ENCODE measurements around the gene ASB6. TPM values are rescaled to one million over a fixed set of nuclear protein-coding genes. Genes with fewer than 3 reads are reported as not detected.

ASB6 gene
- total RNA-seq, 1 experiment from 2014 or later: 19.1 TPM

DNA sequence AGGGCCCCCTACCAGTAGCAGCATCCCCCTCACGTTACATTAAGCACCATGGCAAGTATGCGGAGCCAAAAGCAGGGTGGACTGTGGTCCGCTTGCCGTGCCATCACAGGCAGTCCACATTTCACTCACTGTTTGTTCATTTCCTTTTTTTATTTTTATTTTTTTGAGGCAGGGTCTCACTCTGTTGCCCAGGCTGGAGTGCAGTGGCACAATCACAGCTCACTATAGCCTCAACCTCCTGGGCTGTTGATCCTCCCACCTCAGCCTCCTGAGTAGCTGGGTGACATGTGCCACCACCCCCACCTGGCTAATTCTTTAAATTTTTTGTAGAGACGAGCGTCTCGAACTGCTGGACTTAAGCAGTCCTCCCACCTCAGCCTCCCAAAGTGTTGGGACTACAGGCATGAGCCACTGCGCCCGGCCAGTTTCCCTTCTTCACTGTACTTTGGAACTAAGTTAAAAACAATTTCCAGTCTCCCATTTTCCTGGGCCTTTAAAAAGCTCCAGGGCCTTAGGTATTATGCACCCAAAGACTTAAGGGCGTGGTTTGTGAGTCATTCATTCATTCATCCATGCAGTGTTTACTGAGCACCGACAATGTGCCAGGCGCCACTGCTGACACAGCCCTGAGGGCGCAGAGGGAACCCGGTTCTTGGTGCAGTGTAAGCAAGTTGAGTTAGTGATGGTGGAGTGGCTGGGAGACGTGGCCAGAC, 43.4 kb upstream of the ASB6 start:
- Histone ChIP-seq H3K9me2 (replicated peaks; ENCODE audit: low read length) (no peaks in the 10 kb centered on the region), H3K4me1 (ENCODE audit: insufficient read depth, low read length) (peaks cover 27% of the 10 kb centered on the region), H3K9me3 (ENCODE audit: low read length) (no peaks in the 10 kb centered on the region), H2AFZ (ENCODE audit: low read length) (0 out of 2 replicates have a peak overlapping the region, but pooled peaks have one; percentile 50), H3F3A (ENCODE audit: low read length, unreplicated experiment) (no peaks in the 10 kb centered on the region), H3K36me3 (ENCODE audit: low read depth, low read length) (no peaks in the 10 kb centered on the region), H3K4me2 (ENCODE audit: low read length) (peak overlapping the region; percentile 32), H3K79me2 (ENCODE audit: low read length) (no peaks in the 10 kb centered on the region), H3K4me3 (ENCODE audit: low read length) (no peak overlapping the region), H3K27me3 (ENCODE audit: low read length) (no peaks in the 10 kb centered on the region), H3K27ac (ENCODE audit: low read length) (peak overlapping the region; percentile 73), H4K20me1 (ENCODE audit: low read length) (no peaks in the 10 kb centered on the region), H3K9ac (ENCODE audit: low read length) (peak overlapping the region; percentile 33; the same call in 1 of the 2 replicates)
- intact Hi-C loops (cut with micrococcal nuclease): no loop called here
- ChIA-PET CTCF (no interaction called here), POLR2A (ENCODE audit: unreplicated experiment) (interaction anchor here (0.6 kb wide), 1 partner anchor 88 kb away, joined by 4 read pairs; no protein-coding TSS in a partner anchor)
- TF ChIP-seq EZH2phosphoT487 (IDR thresholded peaks at IDR 0.05; ENCODE audit: borderline replicate concordance, low read length) (0 out of 2 replicates have a peak, but pooled peaks have one; percentile 27), EZH2 (IDR thresholded peaks at IDR 0.05; ENCODE audit: low read length, unreplicated experiment) (no peak)
- ATAC-seq: peak; percentile 91
- peak; percentile 92 for DNase-seq
- no TSS peak for BruUV-seq (replicated peaks)

DNA sequence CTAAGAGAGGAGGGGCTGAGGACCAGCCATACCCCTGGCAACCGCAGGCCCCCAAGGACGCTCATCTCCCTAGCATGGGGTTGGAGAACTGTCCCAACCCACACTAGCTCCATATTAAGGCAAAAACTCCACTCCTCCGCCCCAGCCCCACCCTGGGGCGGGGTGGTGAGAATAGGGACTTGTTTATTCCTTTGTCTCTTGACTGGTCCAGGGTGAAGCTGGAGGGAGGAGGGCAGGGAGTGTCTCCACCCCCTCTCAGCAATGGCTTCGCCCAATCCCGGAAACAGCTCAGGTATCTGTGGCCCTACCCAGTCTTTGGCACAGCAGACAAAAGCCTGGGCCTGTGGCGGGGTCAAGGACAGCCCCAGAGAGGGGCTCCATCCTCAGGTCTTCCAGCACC, 40.4 kb upstream of the ASB6 start:
- ATAC-seq: no peak
- CTCF ChIA-PET: no interaction called here
- no peak for DNase-seq

DNA sequence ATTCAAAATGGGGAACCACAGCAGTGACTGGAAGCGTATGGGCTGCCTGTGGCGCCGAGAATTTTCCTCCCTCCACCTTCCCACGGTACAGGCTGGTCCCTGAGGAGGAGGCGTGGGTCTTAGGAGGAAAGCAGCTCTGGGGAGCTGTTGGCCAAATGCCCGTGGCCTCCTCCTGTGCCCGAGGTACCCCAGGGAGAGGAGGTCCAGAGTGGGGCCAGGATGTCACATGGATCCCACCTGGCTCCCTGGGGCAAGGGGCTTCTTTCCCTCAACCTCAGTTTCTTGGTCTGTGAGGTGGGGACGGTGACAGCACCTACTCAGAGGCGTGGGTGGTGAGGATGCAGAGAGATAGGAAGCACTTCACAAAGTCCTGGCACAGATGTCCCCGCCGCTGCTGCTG, 40.0 kb upstream of the ASB6 start:
- H3K4me1 ChIP-seq (ENCODE audit: insufficient read depth, low read length): peaks cover 18% of the 10 kb centered on the region
- POLR2A ChIA-PET (ENCODE audit: unreplicated experiment): no interaction called here
- DNase-seq: no peak
- no peaks in the 10 kb centered on the region for H3K27me3 ChIP-seq (ENCODE audit: low read length)
- H3K9ac ChIP-seq (ENCODE audit: low read length): no peak overlapping the region
- H3K9me3 ChIP-seq (ENCODE audit: low read length): no peaks in the 10 kb centered on the region
- no peak for ATAC-seq
- intact Hi-C loops (cut with micrococcal nuclease): no loop called here
- TF ChIP-seq EZH2phosphoT487 (IDR thresholded peaks at IDR 0.05; ENCODE audit: borderline replicate concordance, low read length) (no peak), EZH2 (IDR thresholded peaks at IDR 0.05; ENCODE audit: low read length, unreplicated experiment) (no peak)
- TF ChIP-seq, protein P1, sequence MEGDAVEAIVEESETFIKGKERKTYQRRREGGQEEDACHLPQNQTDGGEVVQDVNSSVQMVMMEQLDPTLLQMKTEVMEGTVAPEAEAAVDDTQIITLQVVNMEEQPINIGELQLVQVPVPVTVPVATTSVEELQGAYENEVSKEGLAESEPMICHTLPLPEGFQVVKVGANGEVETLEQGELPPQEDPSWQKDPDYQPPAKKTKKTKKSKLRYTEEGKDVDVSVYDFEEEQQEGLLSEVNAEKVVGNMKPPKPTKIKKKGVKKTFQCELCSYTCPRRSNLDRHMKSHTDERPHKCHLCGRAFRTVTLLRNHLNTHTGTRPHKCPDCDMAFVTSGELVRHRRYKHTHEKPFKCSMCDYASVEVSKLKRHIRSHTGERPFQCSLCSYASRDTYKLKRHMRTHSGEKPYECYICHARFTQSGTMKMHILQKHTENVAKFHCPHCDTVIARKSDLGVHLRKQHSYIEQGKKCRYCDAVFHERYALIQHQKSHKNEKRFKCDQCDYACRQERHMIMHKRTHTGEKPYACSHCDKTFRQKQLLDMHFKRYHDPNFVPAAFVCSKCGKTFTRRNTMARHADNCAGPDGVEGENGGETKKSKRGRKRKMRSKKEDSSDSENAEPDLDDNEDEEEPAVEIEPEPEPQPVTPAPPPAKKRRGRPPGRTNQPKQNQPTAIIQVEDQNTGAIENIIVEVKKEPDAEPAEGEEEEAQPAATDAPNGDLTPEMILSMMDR (conservative IDR thresholded peaks at IDR 0.05; ENCODE audit: low read depth, low read length): no peak
- H3K27ac ChIP-seq (ENCODE audit: low read length): no peak overlapping the region
- no peaks in the 10 kb centered on the region for H3K36me3 ChIP-seq (ENCODE audit: low read depth, low read length)
- no peaks in the 10 kb centered on the region for H3K9me2 ChIP-seq (replicated peaks; ENCODE audit: low read length)
- BruUV-seq (replicated peaks): no TSS peak
- CTCF ChIA-PET: no interaction called here
- H3F3A ChIP-seq (ENCODE audit: low read length, unreplicated experiment): no peaks in the 10 kb centered on the region
- no peaks in the 10 kb centered on the region for H3K79me2 ChIP-seq (ENCODE audit: low read length)
- no peak overlapping the region for H2AFZ ChIP-seq (ENCODE audit: low read length)
- no peak overlapping the region for H3K4me2 ChIP-seq (ENCODE audit: low read length)
- no peak overlapping the region for H3K4me3 ChIP-seq (ENCODE audit: low read length)
- H4K20me1 ChIP-seq (ENCODE audit: low read length): no peaks in the 10 kb centered on the region

More for the DNA sequence above, 40.4 kb upstream of the ASB6 start:
- Histone ChIP-seq H3K27ac (ENCODE audit: low read length) (no peak overlapping the region), H3K36me3 (ENCODE audit: low read depth, low read length) (no peaks in the 10 kb centered on the region), H3K79me2 (ENCODE audit: low read length) (no peaks in the 10 kb centered on the region), H3K9me2 (replicated peaks; ENCODE audit: low read length) (no peaks in the 10 kb centered on the region), H3K27me3 (ENCODE audit: low read length) (no peaks in the 10 kb centered on the region), H3F3A (ENCODE audit: low read length, unreplicated experiment) (no peaks in the 10 kb centered on the region), H4K20me1 (ENCODE audit: low read length) (no peaks in the 10 kb centered on the region), H3K9ac (ENCODE audit: low read length) (no peak overlapping the region), H3K9me3 (ENCODE audit: low read length) (no peaks in the 10 kb centered on the region), H3K4me3 (ENCODE audit: low read length) (no peak overlapping the region), H3K4me1 (ENCODE audit: insufficient read depth, low read length) (peaks cover 23% of the 10 kb centered on the region), H3K4me2 (ENCODE audit: low read length) (no peak overlapping the region), H2AFZ (ENCODE audit: low read length) (no peak overlapping the region)
- intact Hi-C loops (cut with micrococcal nuclease): no loop called here
- no TSS peak for BruUV-seq (replicated peaks)
- TF ChIP-seq EZH2phosphoT487 (IDR thresholded peaks at IDR 0.05; ENCODE audit: borderline replicate concordance, low read length) (no peak), EZH2 (IDR thresholded peaks at IDR 0.05; ENCODE audit: low read length, unreplicated experiment) (no peak)
- TF ChIP-seq, protein P1 (conservative IDR thresholded peaks at IDR 0.05; ENCODE audit: low read depth, low read length): no peak
- POLR2A ChIA-PET (ENCODE audit: unreplicated experiment): no interaction called here
